Testis (tissue), 2 donors: ENCODE results near the gene PLXDC2.

ENCODE experiments used
- CTCF ChIP-seq, 3 experiments: fragments of 450-650 bp in 2 of 3; fragments of 200-600 bp in 1 of 3; sonication (generic) in 1 of 3; IDR thresholded peaks; one replicate each; pipeline ENCODE4 v1.5.1; 2016 to 2019; ENCODE audit warnings: antibody characterized with exemption in 3 of 3, mild to moderate bottlenecking in 2 of 3, moderate library complexity in 1 of 3
- POLR2A ChIP-seq: fragments of 450-650 bp; IDR thresholded peaks from one replicate; pipeline ENCODE4 v1.6.1; 2017; ENCODE audit warnings: antibody characterized with exemption, mild to moderate bottlenecking, moderate library complexity

GRCh38 chr10:19809481-19809880 lies 6.8 kb upstream of the PLXDC2 start:
- no peak for TF ChIP-seq CTCF (IDR thresholded peaks at IDR 0.05)
- TF ChIP-seq POLR2A: no peak
